GM12892 (cell line): Measurements from ENCODE around the gene MED16.

Experiments
- DNase-seq: peaks from one replicate; pipeline ENCODE4 v3.0.0; 2011; ENCODE audit not compliant: insufficient read length
- FAIRE-seq: peaks from 2 replicates; lab custom pipeline; 2011; peaks lifted over from hg19 to GRCh38; lab: Jason Lieb, UNC
- POLR2A ChIP-seq: IDR thresholded peaks from 2 replicates; pipeline ENCODE4 v1.6.1; 2011; ENCODE audit warnings: low read depth, low read length, control low read depth
- POLR2AphosphoS5 ChIP-seq: IDR thresholded peaks from 2 replicates; pipeline ENCODE4 v1.6.1; 2011; ENCODE audit warnings: low read depth, low read length, control low read depth
- TAF1 ChIP-seq: IDR thresholded peaks from 2 replicates; pipeline ENCODE4 v1.6.1; 2011; ENCODE audit warnings: low read depth, mild to moderate bottlenecking, control low read depth, low read length, borderline replicate concordance

Gene MED16

DNA sequence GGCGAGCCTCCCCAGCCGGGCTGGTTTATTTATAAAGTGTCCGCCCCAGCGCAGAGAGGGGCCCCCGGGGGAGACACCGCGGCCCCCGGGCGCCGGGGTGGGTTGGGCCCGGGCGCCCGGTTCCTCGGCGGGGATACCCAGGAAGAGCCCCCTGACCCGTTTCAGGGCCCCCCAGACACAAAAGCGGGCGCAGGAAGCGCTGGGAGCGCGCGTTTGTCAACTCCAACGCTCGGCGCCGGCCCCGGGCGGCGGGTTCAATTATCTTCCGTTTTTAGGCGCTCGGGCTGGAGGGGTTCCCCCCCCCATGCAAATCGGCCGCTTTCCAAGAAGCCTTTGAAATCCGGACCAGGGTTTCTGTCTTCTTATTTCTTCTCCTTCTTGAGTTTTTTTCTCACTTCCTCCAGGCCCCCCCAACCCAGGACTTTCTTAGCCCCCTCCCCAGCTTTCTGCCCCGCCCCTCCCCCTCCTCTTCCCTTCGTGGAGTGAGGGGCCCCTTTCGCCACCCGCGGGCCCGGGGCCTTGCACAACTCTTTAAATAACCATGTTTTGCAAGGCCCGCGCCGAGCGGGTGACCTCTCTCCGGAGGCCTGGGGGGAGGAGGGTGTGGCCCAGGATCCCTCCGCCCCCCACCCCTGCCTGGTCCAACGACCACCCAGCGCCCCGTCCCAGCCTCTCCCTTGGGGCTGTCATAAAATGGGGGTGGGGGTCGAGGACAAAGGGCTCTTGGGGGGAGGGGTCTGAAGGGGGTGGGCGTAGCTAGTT is 33.8 kb upstream of the MED16 start:
- DNase-seq (peak; percentile 76), FAIRE-seq (peak; percentile 84)
- peak; percentile 36; the same call in 1 of the 2 replicates for TF ChIP-seq TAF1
- no peak; the same call in 1 of the 2 replicates for TF ChIP-seq POLR2A

GRCh38 chr19:926323-926588 is 33.3 kb upstream of the MED16 start:
- TF ChIP-seq TAF1, result no peak
- TF ChIP-seq POLR2A, result no peak; the same call in 1 of the 2 replicates
- no peak for TF ChIP-seq POLR2AphosphoS5
- DNase-seq (no peak), FAIRE-seq (no peak)

DNA sequence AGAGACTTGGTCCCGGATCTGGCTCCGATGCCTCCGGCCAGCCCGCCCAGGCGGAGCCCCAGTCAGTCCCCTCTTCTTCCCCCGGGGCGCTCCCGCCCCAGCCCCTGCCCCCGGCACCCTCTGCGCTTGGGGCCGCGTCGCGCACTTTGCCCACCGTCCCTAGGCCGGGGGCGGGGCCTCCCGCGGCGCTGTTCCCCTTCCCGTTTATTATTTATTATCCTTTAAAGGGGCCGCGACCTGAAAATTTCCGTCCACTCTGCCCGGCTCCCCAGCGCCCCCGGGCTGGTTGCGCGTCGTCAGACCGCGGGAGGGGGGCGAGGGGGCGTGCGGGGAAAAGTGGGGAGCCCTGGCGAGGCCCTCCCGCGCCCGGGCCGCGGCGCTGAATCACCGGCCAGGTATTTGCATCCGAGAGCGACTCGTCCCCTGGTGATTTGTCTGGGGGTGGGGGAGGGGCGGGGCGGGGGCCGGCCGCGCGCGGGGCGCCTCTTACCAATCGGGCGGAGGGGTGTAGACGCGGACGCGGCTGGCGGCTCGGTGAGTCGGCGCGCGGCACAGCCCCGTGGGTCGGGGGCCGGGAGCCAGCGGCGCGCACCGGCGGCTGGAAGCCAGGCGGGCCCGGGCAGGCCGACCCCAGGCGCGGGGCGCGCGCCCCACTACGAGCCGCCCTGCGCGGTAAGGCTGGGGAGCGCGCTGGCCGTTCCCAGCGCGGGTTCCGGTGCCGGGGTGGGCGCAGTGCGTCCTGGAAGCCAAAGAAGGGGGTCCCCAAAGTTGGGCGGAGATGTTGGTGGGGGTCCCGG is 32.7 kb upstream of the MED16 start, which contains the start of gene ARID3A:
Gene ARID3A (plus strand): TSS at position 510 of the 797 bp plus-strand sequence. CDS start 3,494 bp downstream, outside the sequence.
- FAIRE-seq, result no peak
- DNase-seq, result peak; percentile 85
- TF ChIP-seq POLR2A (peak; percentile 63), POLR2AphosphoS5 (no peak), TAF1 (no peak)

GRCh38 chr19:925087-925525 is 32.1 kb upstream of the MED16 start:
- TF ChIP-seq POLR2A (peak; percentile 43), TAF1 (0 out of 2 replicates have a peak, but pooled peaks have one; percentile 20), POLR2AphosphoS5 (no peak)
- FAIRE-seq (peak; percentile 96), DNase-seq (no peak)

DNA sequence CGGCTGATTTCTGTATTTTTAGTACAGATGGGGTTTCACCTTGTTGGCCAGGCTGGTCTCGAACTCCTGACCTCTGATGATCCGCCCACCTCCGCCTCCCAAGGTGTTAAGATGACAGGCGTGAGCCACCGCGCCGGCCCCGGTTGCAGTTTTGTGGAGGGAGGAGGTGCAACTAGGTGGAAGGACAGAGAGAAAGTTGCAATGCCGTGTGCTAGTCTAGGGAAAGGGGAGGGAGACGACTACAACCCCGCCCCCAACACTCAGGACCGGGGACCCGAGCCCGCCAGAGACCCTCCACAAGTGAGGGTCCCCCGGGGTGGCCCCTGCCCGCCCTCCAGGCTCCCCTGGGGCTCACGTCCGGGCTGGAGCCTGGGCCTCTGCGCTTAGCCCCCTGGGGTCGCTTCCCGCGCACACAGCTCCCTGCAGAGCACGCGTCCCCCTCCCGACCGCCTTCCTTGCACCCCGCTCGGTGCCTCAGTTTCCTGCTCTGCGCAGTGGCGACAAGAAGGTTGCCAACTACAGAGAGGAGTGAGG is 31.6 kb upstream of the MED16 start:
- DNase-seq (no peak), FAIRE-seq (no peak)
- TF ChIP-seq POLR2AphosphoS5, result no peak
- TF ChIP-seq POLR2A, result no peak
- TF ChIP-seq TAF1, result no peak

DNA sequence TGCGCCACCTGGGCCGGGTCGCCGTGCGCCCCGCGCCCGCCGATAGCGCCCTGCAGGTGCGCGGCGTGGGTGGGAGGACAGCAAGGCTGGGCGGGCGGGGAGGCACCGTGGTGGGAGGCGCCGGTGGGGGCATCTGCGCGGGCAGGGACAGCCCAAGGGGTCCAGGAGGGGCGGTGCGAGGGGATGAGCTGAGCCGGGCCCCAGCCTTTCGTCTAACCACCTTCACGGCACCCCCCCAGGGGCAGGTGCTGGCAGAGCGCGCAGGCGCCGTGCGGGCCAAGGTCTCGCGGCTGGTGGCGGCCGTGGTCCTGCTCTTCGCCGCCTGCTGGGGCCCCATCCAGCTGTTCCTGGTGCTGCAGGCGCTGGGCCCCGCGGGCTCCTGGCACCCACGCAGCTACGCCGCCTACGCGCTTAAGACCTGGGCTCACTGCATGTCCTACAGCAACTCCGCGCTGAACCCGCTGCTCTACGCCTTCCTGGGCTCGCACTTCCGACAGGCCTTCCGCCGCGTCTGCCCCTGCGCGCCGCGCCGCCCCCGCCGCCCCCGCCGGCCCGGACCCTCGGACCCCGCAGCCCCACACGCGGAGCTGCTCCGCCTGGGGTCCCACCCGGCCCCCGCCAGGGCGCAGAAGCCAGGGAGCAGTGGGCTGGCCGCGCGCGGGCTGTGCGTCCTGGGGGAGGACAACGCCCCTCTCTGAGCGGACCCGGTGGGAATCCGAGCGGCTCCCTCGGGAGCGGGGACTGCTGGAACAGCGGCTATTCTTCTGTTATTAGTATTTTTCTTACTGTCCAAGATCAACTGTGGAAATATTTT is 27.3 kb upstream of the MED16 start:
- DNase-seq (peak; percentile 75), FAIRE-seq (peak; percentile 86)
- TF ChIP-seq POLR2AphosphoS5 (no peak), POLR2A (no peak), TAF1 (no peak)

DNA sequence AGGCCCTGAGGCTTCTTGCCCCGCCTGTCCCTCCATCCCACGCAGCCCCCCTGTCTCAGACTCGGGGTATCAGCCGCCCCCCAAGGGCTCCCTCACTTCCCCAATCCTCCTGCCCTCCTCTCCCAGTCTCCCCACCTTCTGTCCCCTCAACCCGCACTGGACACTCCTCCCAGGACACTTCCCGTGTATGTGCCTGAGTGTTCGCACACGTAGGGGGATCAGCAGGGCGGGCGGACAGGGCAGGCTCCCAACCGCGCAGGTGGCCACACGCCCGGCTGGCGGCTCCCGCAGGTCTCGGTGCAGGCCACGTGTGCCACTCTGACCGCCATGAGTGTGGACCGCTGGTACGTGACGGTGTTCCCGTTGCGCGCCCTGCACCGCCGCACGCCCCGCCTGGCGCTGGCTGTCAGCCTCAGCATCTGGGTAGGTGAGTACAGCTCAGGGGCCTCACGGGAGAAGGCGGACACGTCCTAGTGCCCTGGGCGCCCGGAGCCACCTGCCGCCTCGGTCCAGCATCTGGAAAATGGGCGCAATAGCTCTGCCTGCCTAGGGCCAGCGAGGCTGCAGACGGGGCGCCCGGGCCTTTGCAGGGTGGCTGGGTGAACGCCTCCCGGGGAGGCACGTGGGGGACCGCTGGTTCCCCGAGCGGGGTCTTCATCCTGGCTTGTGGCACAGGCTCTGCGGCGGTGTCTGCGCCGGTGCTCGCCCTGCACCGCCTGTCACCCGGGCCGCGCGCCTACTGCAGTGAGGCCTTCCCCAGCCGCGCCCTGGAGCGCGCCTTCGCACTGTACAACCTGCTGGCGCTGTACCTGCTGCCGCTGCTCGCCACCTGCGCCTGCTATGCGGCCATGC is 26.4 kb upstream of the MED16 start:
- FAIRE-seq (peak; percentile 53), DNase-seq (no peak)
- TF ChIP-seq POLR2AphosphoS5 (no peak), POLR2A (no peak), TAF1 (no peak)

- TF ChIP-seq TAF1, result no peak
- TF ChIP-seq POLR2A, result no peak
- no peak for TF ChIP-seq POLR2AphosphoS5
- DNase-seq (no peak), FAIRE-seq (no peak)
Measured at GRCh38 chr19:918481-919198, 25.7 kb upstream of the MED16 start.

GRCh38 chr19:918152-918437 is 25.1 kb upstream of the MED16 start:
- DNase-seq (no peak), FAIRE-seq (no peak)
- TF ChIP-seq POLR2A, result no peak
- TF ChIP-seq TAF1, result no peak
